PC-9 (cell line): ENCODE measurements around the gene PHF11. TPM values are rescaled to one million over a fixed set of nuclear protein-coding genes. Genes with fewer than 3 reads are reported as not detected.

ENCODE experiments used
- BruUV-seq: library from RNA; stranded (reverse); fragments of 400-500 nt; replicated peaks from 2 replicates; lab custom pipeline; 2021; lab: Mats Ljungman, UMichigan
- CTCF ChIA-PET: fragments of 300-600 bp; sonication (Branson Sonifier 250); formaldehyde crosslinking; loops from one replicate; lab custom pipeline; 2022; ENCODE audit warnings: antibody characterized with exemption; lab: Charles Lee
- POLR2A ChIA-PET: fragments of 300-600 bp; sonication (Branson Sonifier 250); formaldehyde crosslinking; loops from one replicate; lab custom pipeline; 2022; ENCODE audit warnings: antibody characterized with exemption; ENCODE audit not compliant: unreplicated experiment; lab: Charles Lee
- DNase-seq, 2 experiments: peaks; one replicate each; pipeline versions ENCODE4 v3.0.0 to v3.0.0-alpha.2; 2015 to 2022; ENCODE audit warnings: mixed read lengths in 1 of 2
- H2AFZ ChIP-seq: fragments of 200-600 bp; sonication (generic); 2 replicates; pipeline ENCODE4 v1.8.1; 2017; ENCODE audit warnings: antibody characterized with exemption
- H3F3A ChIP-seq: fragments of 200-600 bp; sonication (generic); 2 replicates; pipeline ENCODE4 v1.8.1; 2017; ENCODE audit warnings: antibody characterized with exemption, mild to moderate bottlenecking, low read depth; ENCODE audit not compliant: insufficient read depth
- H3K27ac ChIP-seq: fragments of 200-600 bp; sonication (generic); 2 replicates; pipeline ENCODE4 v1.6.1; 2016; ENCODE audit warnings: mixed run types
- H3K27me3 ChIP-seq: fragments of 200-600 bp; sonication (generic); 2 replicates; pipeline ENCODE4 v1.6.1; 2016; ENCODE audit warnings: low read depth, mixed run types; ENCODE audit not compliant: insufficient read depth
- H3K36me3 ChIP-seq: fragments of 200-600 bp; sonication (generic); 2 replicates; pipeline ENCODE4 v1.6.1; 2016; ENCODE audit warnings: low read depth, mixed run types
- H3K4me1 ChIP-seq: fragments of 200-600 bp; sonication (generic); replicated peaks from 2 replicates; pipeline ENCODE4 v1.6.1; 2016; ENCODE audit warnings: mixed run types; ENCODE audit not compliant: insufficient read depth
- H3K4me2 ChIP-seq: fragments of 200-600 bp; sonication (generic); 2 replicates; pipeline ENCODE4 v1.6.1; 2017; ENCODE audit warnings: mixed run types
- H3K4me3 ChIP-seq: fragments of 200-600 bp; sonication (generic); 2 replicates; pipeline ENCODE4 v1.6.1; 2016; ENCODE audit warnings: mixed run types
- H3K79me2 ChIP-seq: fragments of 200-600 bp; sonication (generic); 2 replicates; pipeline ENCODE4 v1.6.1; 2017; ENCODE audit warnings: low read depth, mixed run types
- H3K9me2 ChIP-seq: fragments of 200-600 bp; sonication (generic); 2 replicates; pipeline ENCODE4 v1.8.1; 2017; ENCODE audit warnings: mild to moderate bottlenecking; ENCODE audit not compliant: insufficient read depth
- H3K9me3 ChIP-seq: fragments of 200-600 bp; sonication (generic); 2 replicates; pipeline ENCODE4 v1.8.1; 2016; ENCODE audit warnings: low read depth; ENCODE audit not compliant: insufficient read depth
- H4K20me1 ChIP-seq: fragments of 200-600 bp; sonication (generic); 2 replicates; pipeline ENCODE4 v1.8.1; 2017; ENCODE audit not compliant: insufficient read depth
- EZH2 ChIP-seq: fragments of 200-600 bp; sonication (generic); IDR thresholded peaks from 2 replicates; pipeline ENCODE4 v1.8.0; 2017; ENCODE audit warnings: antibody characterized with exemption, low read depth
- intact Hi-C: fragments of 100-400 bp; cut with micrococcal nuclease; formaldehyde crosslinking; loops from one replicate; pipeline ENCODE4 v1.10.0; 2022; ENCODE audit not compliant: unreplicated experiment
- total RNA-seq: library from RNA; stranded (reverse); gene quantifications from 2 replicates; pipeline ENCODE4 v1.2.3, GENCODE V29; 2021
- TF ChIP-seq, protein P1 (sequence below): fragments of 200-600 bp; sonication (generic); conservative IDR thresholded peaks from 2 replicates; pipeline ENCODE4 v1.6.1; 2017; ENCODE audit warnings: mixed run types, antibody characterized with exemption, mild to moderate bottlenecking, moderate library complexity

The PHF11 gene
- total RNA-seq, 1 experiment from 2014 or later: 25.2 TPM

GRCh38 chr13:49521224-49521623, 25.5 kb downstream of the PHF11 start:
- Histone ChIP-seq H4K20me1 (no peaks in the 10 kb centered on the region), H3K4me2 (no peak overlapping the region), H2AFZ (no peak overlapping the region), H3K27ac (no peak overlapping the region), H3K4me1 (0 out of 2 replicates have a peak, but pooled peaks cover 3% of the 10 kb centered on the region), H3K9me2 (no peaks in the 10 kb centered on the region), H3K79me2 (no peaks in the 10 kb centered on the region), H3K9me3 (no peaks in the 10 kb centered on the region), H3K36me3 (no peaks in the 10 kb centered on the region), H3K4me3 (no peak overlapping the region), H3F3A (no peaks in the 10 kb centered on the region), H3K27me3 (no peaks in the 10 kb centered on the region)
- ChIA-PET POLR2A (no interaction called here), CTCF (no interaction called here)
- BruUV-seq: no TSS peak
- intact Hi-C loops: no loop called here
- DNase-seq: no peak
- no peak for TF ChIP-seq EZH2

- no peaks in the 10 kb centered on the region for H3K27me3 ChIP-seq
- H3K4me1 ChIP-seq: 0 out of 2 replicates have a peak, but pooled peaks cover 3% of the 10 kb centered on the region
- peak in 1 of 2 experiments; percentile 11 for DNase-seq
- H3K4me3 ChIP-seq: no peak overlapping the region
- no peaks in the 10 kb centered on the region for H3F3A ChIP-seq
- TF ChIP-seq, protein P1, sequence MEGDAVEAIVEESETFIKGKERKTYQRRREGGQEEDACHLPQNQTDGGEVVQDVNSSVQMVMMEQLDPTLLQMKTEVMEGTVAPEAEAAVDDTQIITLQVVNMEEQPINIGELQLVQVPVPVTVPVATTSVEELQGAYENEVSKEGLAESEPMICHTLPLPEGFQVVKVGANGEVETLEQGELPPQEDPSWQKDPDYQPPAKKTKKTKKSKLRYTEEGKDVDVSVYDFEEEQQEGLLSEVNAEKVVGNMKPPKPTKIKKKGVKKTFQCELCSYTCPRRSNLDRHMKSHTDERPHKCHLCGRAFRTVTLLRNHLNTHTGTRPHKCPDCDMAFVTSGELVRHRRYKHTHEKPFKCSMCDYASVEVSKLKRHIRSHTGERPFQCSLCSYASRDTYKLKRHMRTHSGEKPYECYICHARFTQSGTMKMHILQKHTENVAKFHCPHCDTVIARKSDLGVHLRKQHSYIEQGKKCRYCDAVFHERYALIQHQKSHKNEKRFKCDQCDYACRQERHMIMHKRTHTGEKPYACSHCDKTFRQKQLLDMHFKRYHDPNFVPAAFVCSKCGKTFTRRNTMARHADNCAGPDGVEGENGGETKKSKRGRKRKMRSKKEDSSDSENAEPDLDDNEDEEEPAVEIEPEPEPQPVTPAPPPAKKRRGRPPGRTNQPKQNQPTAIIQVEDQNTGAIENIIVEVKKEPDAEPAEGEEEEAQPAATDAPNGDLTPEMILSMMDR: no peak
- TF ChIP-seq EZH2: no peak
- no peaks in the 10 kb centered on the region for H3K9me2 ChIP-seq
- no TSS peak for BruUV-seq
- H3K79me2 ChIP-seq: no peaks in the 10 kb centered on the region
- intact Hi-C loops: no loop called here
- H4K20me1 ChIP-seq: no peaks in the 10 kb centered on the region
- ChIA-PET CTCF (interaction anchor here (0.9 kb wide), 1 partner anchor 226 kb away, joined by 3 read pairs; no protein-coding TSS in a partner anchor), POLR2A (no interaction called here)
- no peak overlapping the region for H2AFZ ChIP-seq
- H3K36me3 ChIP-seq: no peaks in the 10 kb centered on the region
- H3K9me3 ChIP-seq: no peaks in the 10 kb centered on the region
- no peak overlapping the region for H3K4me2 ChIP-seq
- no peak overlapping the region for H3K27ac ChIP-seq
Measured at GRCh38 chr13:49524740-49525501, 29.2 kb downstream of the PHF11 start.

DNA sequence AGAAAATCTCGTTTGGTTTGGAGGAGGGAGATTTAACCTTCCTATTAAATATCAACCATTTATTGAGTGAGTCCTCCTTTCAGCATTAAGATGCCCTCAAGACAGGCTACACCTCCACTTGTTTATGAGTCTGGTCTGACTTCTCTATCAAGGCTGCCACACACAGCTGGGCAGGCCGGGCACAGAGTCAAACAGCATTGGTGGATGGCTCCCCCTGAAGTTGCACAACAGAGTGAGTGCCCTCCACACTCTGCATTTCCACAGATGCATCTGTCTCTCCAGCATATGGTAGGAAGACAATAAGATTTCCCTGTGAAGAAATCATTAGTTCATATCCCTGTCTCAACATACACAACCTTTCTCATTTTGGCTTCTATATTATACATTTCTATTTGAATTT, 31.4 kb downstream of the PHF11 start:
- H3K4me1 ChIP-seq: 0 out of 2 replicates have a peak, but pooled peaks cover 3% of the 10 kb centered on the region
- no peaks in the 10 kb centered on the region for H3K79me2 ChIP-seq
- no peaks in the 10 kb centered on the region for H4K20me1 ChIP-seq
- no peak overlapping the region for H3K4me2 ChIP-seq
- no peaks in the 10 kb centered on the region for H3K27me3 ChIP-seq
- no peaks in the 10 kb centered on the region for H3K36me3 ChIP-seq
- no peaks in the 10 kb centered on the region for H3K9me3 ChIP-seq
- no peak overlapping the region for H3K4me3 ChIP-seq
- H3K27ac ChIP-seq: no peak overlapping the region
- no peak for DNase-seq
- ChIA-PET CTCF (no interaction called here), POLR2A (no interaction called here)
- intact Hi-C loops: no loop called here
- H3K9me2 ChIP-seq: no peaks in the 10 kb centered on the region
- no TSS peak for BruUV-seq
- TF ChIP-seq, protein P1: no peak
- H2AFZ ChIP-seq: no peak overlapping the region
- H3F3A ChIP-seq: no peaks in the 10 kb centered on the region
